PFSK-1 (cell line): ENCODE results near the gene TBC1D9B.

Experiments
- POLR2AphosphoS5 ChIP-seq: IDR thresholded peaks from 2 replicates; pipeline ENCODE4 v1.6.1; 2012; ENCODE audit warnings: low read depth, mild to moderate bottlenecking, control low read depth, low read length, moderate library complexity
- TF ChIP-seq, protein P1 (sequence below), 2 experiments: IDR thresholded peaks; 2 replicates each; pipeline versions ENCODE4 v1.6.1 to v1.8.0; 2011 to 2012; ENCODE audit warnings: low read depth in 2 of 2, low read length in 2 of 2, control low read depth in 1 of 2, inconsistent platforms in 1 of 2, mild to moderate bottlenecking in 1 of 2, moderate library complexity in 1 of 2; ENCODE audit not compliant: insufficient read depth in 1 of 2

DNA sequence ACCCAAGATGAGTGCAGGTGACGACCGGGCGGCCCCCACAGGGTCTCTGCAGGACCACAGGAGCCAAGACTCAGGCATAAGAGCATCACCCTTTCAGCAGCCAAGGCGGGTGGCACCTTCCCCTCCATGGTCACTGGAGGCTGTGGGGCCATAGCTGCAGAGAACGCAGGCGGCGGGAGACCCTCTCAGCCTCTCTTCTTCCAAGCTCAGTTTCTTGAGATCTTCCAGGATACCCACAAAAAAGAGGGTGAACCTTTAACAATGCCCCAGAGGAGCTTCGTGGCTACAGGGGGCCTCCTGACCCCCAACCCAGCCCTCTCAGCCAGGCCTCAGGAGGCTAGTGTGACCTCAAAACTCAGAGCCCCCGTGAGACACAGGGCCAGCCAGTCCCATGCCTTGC is 5.8 kb upstream of the TBC1D9B start:
- TF ChIP-seq POLR2AphosphoS5 = no peak
- TF ChIP-seq, protein P1, sequence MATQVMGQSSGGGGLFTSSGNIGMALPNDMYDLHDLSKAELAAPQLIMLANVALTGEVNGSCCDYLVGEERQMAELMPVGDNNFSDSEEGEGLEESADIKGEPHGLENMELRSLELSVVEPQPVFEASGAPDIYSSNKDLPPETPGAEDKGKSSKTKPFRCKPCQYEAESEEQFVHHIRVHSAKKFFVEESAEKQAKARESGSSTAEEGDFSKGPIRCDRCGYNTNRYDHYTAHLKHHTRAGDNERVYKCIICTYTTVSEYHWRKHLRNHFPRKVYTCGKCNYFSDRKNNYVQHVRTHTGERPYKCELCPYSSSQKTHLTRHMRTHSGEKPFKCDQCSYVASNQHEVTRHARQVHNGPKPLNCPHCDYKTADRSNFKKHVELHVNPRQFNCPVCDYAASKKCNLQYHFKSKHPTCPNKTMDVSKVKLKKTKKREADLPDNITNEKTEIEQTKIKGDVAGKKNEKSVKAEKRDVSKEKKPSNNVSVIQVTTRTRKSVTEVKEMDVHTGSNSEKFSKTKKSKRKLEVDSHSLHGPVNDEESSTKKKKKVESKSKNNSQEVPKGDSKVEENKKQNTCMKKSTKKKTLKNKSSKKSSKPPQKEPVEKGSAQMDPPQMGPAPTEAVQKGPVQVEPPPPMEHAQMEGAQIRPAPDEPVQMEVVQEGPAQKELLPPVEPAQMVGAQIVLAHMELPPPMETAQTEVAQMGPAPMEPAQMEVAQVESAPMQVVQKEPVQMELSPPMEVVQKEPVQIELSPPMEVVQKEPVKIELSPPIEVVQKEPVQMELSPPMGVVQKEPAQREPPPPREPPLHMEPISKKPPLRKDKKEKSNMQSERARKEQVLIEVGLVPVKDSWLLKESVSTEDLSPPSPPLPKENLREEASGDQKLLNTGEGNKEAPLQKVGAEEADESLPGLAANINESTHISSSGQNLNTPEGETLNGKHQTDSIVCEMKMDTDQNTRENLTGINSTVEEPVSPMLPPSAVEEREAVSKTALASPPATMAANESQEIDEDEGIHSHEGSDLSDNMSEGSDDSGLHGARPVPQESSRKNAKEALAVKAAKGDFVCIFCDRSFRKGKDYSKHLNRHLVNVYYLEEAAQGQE (IDR thresholded peaks at IDR 0.05; ENCODE audit: insufficient read depth in 1 of 2, low read depth in 2 of 2, low read length in 2 of 2) = no peak
